ENCODE results near the gene COL21A1.
"Not testable (repeated sequence)": the region's sequence is repeated elsewhere in the genome, so short reads cannot be mapped to it uniquely, and the experiment has no call there.

Gene COL21A1

GRCh38 chr6:56263596-56264315, 16.4 kb upstream of the COL21A1 start:
- no peak for TF ChIP-seq CTCF (conservative IDR thresholded peaks at IDR 0.05; ENCODE audit: low read depth, low read length)
- no peak for DNase-seq (ENCODE audit: low read depth)

DNA sequence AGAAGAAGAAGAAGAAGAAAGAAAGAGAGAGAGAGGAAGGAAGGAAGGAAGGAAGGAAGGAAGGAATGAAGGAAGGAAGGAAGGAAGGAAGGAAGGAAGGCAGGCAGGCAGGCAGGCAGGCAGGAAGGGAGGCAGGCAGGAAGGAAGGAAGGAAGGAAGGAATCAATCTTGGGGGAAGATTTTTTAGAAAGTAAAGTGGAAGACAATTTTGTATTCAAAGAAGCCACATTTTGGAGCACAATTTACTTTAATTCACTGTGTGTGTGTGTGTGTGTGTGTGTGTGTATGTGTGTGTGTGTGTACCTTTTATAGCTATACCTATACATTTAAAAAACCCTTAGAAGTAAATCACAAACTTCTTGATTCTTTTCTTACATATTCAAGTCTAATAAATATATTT, 13.2 kb upstream of the COL21A1 start:
- not testable (repeated sequence) for H3K4me3 ChIP-seq (ENCODE audit: low read length); DNase-seq (ENCODE audit: low read depth)

More at GRCh38 chr6:56263596-56264315, 16.4 kb upstream of the COL21A1 start:
- no peak overlapping the region for H3K4me3 ChIP-seq (ENCODE audit: low read length)

- no peak for TF ChIP-seq CTCF (conservative IDR thresholded peaks at IDR 0.05; ENCODE audit: low read depth, low read length)
- DNase-seq (ENCODE audit: low read depth), result peak; percentile 82
- no peak overlapping the region for H3K4me3 ChIP-seq (ENCODE audit: low read length)
Measured at GRCh38 chr6:56259234-56260077, 12.1 kb upstream of the COL21A1 start.

DNA sequence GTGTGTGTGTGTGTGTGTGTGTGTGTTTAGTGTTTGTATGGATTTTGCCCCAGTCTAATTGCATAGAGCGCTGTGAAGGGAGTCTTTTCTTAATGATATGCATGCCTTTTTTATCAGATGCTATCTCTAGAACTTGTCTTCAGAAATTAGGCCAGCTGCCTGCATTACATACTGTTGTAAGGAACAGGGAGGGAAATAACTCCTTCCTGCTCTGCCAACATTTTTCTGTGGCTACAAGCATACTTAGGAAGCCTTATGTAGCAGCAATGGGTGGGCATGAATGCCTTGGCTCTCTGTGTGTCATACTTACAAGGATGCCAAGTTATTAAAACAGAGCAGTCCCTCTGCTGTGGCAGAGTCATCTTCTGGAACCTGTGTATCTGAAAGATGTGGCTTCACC, 8.0 kb upstream of the COL21A1 start:
- DNase-seq (ENCODE audit: low read depth), result peak; percentile 17
- TF ChIP-seq CTCF (conservative IDR thresholded peaks at IDR 0.05; ENCODE audit: low read depth, low read length), result no peak
- H3K4me3 ChIP-seq (ENCODE audit: low read length), result no peak overlapping the region

DNA sequence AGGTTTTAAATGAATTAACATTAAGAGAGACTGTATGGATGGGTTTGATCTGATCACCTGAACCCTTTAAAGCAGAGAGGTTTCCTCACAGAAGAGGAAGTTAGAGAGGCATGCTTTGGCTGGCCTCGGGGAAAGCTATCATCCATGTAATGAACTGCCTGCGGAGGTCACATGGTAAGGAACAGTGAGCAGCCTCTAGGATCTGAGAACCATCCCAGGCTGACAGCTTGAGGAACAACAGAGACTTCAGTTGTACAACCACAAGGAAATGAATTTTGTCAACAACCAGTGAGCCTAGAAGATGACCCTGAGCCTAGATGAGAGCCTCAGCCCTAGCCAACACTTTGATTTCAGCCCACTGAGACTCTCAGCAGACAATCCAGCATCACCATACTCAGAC, 2.9 kb upstream of the COL21A1 start:
- no peak for DNase-seq (ENCODE audit: low read depth)
- TF ChIP-seq CTCF (conservative IDR thresholded peaks at IDR 0.05; ENCODE audit: low read depth, low read length), result no peak
- H3K4me3 ChIP-seq (ENCODE audit: low read length), result no peak overlapping the region

DNA sequence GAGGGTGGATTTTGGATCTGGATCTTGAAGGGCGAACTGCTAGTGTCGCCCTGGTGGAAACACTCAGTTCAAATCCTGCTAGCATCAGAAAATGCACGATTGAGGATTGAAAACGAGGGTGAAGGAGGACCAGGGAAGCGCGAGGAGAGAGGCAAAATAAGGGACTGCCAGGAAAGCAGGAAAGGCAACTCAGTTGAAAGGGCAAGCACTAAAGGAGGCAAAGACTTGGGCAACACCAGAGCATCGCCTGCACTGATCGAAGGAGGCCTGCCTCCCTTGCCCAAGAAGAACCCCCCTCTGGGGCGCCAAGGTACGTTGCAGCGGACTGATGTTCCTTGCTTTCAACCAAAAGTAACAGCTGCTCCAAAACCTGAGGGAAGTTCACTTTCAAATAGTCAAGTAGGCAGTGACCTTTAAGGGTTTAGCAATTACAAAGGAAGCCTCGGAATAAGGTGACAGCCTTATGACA, 308 bp upstream of the COL21A1 start:
- TF ChIP-seq CTCF (conservative IDR thresholded peaks at IDR 0.05; ENCODE audit: low read depth, low read length), result no peak
- no peak for DNase-seq (ENCODE audit: low read depth)
- peak overlapping the region; percentile 48 for H3K4me3 ChIP-seq (ENCODE audit: low read length)

DNA sequence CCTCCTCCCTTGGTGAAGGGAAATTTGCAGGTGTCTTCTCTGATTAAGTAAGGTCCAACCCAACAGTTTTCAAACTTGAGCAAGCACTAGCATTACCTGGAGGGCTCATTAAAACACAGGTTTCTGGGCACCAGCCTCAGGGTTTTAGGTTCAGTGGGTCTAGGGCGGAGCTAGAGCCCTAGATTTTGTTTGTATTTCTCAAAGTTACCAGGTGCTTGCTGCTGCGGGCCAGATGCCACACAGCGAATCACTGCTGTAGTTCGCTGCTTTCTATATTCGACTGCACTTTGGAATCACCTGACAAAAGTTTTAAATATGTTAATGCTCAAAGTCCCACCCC, 869 bp downstream of the COL21A1 start:
- TF ChIP-seq CTCF (conservative IDR thresholded peaks at IDR 0.05; ENCODE audit: low read depth, low read length), result no peak
- no peak for DNase-seq (ENCODE audit: low read depth)
- H3K4me3 ChIP-seq (ENCODE audit: low read length), result no peak overlapping the region
